ENCODE data around the gene INTS6.
"Not testable (repeated sequence)": the region's sequence is repeated elsewhere in the genome, so short reads cannot be mapped to it uniquely, and the experiment has no call there.

DNA sequence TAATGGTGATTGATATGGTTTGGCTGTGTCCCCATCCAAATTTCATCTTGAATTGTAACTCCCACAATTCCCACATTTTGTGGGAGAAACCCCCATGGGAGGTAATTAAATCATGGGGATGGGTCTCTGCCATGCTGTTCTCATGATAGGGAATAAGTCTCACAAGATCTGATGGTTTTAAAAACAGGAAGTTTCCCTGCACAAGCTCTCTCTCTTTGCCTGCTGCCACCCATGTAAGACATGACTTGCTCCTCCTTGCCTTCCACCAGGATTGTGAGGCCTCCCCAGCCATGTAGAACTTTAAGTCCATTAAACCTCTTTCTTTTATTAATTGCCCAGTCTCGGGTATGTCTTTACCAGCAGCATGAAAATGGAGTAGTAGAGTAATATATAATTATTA lies 37.5 kb downstream of the INTS6 start:
- not testable (repeated sequence) for TF ChIP-seq POLR2A, CTCF (IDR thresholded peaks at IDR 0.05)
